Epidermal melanocyte (primary cell): ENCODE results near the gene PRKCE.

ENCODE experiments used
- DNase-seq: peaks from one replicate; pipeline ENCODE4 v3.0.0; 2011; ENCODE audit warnings: low spot score; ENCODE audit not compliant: insufficient read length

PRKCE gene

DNA sequence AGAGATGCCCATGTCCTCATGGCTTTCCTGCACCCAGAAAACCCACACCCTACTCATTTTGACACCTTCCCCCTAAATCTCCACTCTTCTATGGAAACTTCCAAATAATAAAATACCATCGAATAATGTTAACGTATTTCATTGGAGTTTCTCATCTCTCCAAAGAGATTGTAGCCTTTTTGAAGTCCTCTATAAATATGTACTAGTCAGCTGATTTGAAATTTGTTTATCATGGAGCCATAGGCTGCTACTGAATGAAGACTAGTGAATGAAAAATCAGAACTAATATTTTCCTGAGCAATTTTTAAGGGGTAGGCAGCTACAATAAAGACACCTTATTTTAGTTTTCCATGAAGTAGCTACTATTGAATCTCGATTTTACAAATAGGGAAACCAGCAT lies 419.6 kb downstream of the PRKCE start:
- no peak for DNase-seq

DNA sequence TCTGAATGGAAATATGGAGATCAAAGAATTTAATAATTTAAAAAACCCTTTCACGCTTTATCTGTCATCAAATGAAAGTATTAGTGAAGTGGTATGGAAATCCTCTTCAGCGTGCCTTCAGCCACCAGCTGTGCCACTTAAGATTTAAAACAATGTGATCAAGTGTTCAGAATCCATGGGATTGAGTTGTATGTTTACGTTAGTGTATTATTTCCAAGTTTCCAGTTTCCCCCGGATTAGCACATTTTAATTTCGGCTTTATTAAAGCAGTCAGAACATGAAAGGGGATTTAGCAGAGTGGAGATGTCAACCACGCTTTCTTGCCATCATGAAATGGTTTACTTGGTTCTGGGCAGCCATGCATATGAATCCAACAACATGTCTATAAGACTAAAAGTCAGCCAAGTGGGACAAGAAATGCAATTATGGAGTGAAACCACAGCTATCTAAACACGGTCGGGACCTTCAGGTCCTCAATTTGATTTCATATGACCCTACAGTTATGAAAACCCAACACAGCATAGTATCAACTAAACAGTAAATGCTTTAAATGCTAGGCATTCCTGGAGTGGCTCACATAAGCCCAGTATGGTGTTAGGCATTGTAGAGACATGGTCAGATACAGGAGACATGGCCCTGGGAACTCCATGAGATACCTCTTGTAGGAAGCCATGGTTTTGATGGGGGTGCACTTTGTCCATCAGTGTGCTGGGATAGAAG lies 420.8 kb downstream of the PRKCE start:
- no peak for DNase-seq

DNA sequence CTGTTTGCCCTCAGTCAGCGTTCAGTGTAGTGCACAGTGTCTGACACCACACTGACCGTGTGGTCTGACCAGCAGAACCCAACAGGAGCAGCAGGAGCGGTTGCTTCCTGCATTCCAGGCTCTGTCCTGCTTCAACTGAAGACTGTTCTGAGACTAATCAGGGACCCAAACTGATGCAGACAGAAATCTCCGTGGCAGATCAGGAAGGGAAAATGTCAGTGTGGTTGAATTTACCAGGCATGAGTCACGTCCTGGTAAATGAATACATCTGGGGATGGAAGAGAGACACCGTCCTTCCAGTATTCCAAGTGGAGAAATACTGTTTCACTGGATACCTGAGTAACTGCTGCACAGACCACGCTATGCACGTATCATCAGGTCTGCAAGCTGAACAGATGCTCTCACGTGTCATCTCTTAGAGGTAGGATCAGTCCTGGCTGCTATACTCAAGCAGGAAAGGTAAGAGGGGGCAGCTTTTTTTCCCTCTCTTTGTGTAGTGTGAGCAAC lies 422.1 kb downstream of the PRKCE start:
- DNase-seq: peak; percentile 73

DNA sequence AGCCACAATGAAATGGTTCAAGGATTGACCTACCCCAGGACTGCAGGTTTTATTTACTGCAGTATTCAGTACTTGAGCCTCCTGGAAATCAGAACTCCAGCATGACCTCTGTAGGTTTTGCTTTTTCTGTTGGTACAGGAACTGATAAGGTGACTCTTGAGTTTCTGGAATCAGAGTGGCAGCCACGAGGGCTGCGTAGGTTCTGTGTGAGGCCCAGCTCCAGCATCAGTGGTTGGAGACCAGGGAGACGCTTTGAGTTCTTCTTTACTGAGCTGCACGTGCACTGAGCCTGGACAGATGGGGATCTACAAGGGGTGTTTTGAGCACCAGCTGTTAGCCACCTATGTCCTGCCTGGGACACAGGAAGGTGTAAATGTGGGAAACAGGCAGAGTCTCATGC lies 423.0 kb downstream of the PRKCE start:
- DNase-seq: no peak

DNA sequence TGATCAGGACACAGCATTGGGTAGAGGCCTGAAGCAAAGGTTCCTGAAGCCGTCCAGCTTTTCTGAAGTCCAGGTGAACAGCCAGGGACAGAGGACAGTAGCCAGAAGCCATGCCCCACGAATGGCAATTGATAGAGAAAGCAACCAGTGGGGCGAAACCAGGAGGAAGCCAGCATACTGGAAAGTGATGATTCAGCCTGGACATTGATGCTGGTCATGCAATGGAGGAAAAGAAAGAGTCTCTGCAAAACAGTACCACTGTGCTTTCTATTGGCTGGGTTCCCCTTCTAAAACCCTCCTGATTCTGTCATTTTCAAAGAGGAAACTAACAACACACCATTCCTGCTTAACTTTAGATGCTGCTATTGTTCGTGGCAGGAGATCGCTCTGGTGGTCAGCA lies 424.4 kb downstream of the PRKCE start:
- DNase-seq: no peak

DNA sequence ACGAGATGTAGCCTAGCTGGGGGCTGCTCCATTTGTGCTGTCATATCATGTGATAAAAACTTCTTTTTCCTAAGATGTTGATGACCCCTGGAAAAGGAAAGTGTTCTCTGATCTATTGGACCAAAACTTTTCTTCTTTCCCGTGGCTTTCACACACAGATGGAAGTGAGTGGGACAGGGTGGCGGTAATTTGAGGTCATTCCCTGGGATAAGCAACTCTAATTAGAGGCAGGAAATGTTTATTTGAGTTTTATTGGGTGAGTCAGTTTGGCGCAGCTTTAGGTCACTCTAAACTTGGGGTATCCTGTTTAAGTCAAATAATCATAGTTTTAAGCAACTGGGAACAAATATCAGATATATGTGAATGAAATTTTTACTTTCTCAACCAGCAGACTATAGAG lies 424.8 kb downstream of the PRKCE start:
- DNase-seq: no peak

DNA sequence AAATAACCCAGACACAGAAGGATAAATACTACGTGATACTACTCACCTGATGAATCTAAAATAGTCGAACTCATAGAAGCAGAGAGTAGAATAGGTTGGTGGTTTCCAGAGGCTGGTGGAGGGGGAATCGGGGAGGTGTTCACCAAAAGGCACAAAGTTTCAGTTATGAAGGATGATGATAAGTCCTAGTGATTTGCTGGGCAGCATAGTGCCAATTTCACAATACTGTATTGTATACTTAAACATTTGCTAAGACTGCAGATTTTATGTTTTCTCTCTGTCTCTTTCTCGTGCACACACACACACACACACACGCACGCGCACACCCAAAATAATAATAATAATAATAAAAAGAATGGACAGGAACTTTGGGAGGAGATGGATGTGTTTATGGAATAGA lies 425.4 kb downstream of the PRKCE start:
- DNase-seq: no peak

DNA sequence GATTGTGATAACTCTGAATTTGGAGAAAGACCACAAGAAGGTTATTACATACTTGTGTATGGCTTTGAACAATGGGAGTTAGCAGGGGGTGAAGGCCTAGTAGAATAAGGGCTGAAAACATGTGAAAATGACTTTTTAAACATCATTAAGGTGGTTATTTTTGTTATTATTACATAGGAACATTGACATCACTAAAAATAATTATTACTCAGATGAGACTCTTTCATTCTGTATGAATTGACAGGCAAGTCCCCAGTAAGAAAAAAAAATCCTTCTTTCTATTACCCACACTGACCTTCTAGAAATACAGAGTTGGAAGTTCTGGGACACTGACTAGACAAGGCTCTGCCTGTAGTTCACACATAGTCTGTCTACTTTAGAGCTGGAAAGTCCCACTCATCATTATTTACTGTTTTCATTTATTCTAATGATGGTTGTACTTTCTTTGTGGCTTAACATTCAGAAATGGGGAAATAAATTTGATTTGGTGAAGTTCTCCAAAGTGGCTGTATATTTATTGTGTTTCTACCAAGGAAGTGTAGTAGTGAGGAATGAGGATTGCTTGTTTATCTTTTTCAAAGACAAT lies 426.1 kb downstream of the PRKCE start:
- no peak for DNase-seq

DNA sequence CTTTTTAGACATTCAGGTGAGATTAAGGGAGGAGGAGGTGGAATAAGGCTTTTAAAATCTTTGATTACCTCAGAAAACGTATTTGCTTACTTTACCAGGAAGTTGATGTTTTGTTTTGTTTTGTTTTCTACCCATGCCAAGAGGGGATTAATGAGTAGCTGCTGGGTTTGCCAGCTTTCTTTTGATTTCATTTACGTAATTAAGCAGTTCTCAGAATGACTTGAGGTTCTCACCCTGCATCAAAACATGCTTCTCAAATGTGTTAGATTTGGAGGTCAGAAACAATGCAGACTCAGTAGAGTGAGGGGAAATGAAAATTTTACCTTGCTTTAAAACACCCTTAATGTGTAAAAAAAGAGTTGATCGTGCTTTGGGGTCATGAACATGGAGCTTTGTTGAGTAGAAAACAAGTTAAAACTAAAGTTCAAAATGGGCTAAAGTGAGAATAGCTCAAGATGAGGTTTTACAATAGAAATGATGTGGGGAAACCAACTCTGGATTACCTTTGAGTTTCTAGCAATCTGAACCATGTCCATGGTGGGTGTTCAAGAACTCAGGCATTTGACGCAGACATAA lies 428.6 kb downstream of the PRKCE start:
- no peak for DNase-seq

DNA sequence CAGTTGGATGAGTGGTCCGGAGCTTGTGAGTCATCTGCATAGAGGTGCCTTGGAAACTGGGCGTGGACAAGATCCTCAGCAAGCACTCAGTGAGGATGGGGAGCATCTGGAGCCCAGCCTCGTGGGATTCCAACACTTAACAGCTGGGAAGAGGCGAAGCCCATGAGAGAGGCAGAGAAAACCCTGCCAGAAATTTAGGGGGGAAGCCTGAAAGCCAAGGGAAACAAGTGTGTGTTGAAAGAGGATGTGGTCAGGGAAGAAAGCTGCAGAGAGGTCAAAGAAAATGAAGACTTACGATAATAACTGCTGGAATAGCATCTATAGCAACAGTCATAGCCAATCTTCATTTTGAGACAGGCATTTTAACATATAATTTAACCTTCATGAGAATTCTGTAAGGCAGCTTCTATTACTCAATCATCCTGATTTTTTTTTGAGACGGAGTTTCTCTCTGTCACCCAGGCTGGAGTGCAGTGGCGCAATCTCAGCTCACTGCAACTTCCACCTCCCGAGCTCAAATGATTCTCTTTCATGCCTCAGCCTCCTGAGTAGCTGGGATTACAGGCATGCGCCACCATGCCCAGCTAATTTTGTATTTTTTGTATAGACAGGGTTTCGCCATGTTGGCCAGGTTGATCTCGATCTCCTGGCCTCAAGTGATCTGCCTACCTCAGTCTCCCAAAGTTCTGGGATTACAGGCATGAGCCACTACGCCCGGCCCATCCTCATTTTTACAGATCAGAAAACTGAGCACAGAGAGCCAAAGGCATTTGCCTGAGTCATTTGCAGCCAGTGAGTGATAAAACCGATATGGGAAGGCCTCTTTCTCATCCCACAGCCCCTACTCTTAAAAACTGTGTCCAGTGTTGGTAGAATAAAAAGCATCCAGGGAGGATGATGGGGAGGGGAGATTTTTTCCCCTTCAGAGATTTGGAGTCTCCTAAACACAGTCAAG lies 431.3 kb downstream of the PRKCE start:
- peak; percentile 41 for DNase-seq

DNA sequence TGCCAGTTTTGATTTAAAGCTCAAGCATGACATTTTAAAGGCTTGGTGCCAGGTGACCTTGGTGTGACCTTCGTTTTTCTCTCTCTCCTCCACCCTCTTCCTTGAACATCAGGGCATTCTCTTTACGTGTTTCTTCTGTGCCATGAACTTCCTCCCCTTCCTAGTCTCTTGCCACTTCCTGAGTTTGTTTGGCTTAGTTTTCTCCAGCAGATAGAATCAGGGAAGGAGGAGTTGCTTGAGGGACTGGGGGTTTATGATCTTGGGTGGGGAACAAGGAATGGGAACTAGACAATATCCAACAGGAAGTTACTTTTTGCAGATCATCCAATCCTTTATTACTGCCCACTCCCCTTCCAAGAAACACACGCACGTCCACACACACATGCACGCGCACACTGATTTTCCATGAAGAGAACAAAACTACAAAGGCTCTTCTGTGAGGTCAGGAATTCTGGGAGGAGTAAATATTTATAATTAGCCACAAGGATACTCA lies 435.1 kb downstream of the PRKCE start:
- peak; percentile 54 for DNase-seq

DNA sequence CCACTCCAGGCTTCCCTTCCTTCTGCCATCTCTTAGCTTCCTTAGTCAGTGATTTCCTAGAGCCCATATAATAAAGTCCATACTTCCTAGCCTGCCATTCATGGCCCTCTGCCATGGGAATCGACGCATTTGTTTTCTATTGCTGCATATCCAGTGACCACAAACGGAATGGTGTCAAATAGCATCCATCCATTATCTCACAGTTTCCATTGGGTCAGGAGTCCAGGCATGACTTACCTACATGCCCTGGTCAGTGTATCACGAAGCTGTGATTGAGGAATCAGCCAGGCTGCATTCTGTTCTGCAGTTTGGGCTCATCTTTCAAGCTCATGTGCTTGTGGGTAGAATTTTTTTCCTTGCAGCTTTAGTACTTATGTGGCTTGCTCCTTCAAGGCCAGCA lies 436.0 kb downstream of the PRKCE start:
- no peak for DNase-seq

DNA sequence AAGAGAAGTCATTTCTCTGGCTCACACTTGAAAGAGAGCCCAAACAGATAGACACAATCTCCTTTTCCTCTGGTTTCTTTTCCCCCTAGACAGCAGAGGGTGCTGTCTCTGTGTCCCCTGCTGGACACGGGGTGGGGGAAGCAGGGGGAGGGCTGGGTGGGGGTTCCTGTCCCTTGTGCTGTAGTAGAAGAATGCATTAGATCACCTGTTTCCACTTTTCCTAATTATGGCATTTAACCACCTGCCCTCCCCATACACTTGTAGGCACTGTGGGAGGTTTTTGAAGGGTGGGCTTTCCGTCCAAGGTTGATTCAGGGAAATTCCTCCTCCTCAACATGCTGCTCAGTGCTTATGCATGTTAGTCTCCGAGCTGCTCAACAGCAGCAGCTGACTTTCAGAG lies 439.5 kb downstream of the PRKCE start:
- no peak for DNase-seq

DNA sequence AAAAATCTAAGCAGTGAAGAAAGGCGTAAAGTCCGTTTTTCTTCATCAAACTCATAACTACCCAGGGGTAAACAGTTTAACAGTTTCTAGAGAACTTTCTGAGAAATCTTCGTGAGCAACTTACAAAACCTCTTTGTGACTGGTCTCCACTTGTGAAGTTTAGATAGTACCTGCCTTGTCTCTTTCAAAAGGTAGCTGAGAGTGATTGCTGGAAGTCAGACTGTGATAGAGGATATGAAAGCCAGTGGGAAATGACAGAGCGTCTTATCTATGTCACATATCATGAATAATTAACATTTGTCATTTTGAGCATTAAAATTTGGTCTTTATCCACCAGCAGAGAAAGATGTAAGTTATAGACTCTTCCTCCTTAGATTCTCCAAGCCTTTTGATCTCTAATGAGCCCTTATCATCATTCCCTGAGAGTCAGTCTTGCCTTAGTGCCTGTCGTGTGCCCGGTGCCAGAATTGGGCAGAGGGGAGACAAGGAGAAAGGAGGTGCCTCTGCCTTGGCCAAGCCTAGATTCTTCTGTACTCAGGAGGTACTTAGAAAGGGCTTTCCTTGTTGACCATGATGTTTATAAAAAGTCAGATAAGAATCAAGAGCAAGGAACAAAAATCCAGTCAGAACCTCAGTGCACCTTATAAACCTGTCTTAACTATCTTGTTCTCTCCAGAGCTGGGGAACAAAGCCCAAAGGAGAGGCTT lies 440.6 kb downstream of the PRKCE start:
- DNase-seq: no peak

DNA sequence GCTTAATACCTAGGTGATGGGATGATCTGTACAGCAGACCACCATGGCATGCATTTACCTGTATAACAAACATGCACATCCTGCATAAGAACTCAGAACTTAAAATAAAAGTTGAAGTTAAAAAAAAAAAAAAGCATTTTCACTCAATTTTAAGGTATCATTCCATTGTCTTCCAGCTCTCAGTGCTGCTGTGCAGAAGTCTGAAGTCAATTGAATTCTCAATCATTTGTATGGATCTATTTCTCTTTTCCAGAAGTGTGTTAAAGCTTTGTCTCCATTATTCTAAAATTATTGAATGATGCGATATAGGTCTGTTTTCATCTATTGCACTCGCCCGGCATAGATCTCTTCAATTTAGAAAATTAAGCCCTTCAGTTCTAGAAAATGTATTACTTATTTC lies 443.2 kb downstream of the PRKCE start:
- no peak for DNase-seq

DNA sequence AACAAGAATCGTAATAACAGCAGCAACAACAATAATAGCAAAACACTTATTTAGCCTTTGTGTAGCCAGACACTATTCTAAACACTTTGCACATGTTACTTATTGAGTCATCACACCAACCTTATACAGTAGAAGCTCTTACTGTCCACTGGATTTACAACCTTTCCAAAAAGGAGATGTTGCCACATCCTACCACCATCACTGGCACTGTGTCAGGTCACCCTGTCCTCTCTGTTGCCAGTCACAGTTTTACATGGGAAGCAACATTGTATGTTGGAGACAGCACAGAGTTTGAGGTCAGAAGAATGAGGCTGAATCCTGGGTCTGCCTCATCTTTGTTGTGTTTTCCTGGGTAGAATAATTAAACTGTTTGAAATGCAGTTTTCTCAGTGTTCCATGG lies 444.4 kb downstream of the PRKCE start:
- DNase-seq: no peak

DNA sequence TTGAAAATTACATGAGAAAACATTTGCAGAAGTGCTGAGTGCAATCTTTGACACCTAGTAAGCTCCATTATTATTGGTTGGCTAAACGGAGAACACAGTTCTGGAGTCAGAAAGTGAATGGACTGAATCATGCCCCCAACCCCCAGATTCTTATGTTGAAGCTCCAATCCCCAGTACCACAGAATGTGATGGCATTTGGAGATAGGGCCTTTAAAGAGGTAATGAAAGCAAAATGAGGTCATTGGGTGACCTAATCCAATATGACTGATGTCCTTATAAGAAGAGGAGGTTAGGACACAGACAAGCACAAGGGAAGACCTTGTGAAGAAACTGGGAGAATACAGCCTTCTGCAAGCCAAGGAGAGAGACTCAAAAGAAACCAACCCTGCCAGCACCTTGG lies 444.8 kb downstream of the PRKCE start:
- no peak for DNase-seq

DNA sequence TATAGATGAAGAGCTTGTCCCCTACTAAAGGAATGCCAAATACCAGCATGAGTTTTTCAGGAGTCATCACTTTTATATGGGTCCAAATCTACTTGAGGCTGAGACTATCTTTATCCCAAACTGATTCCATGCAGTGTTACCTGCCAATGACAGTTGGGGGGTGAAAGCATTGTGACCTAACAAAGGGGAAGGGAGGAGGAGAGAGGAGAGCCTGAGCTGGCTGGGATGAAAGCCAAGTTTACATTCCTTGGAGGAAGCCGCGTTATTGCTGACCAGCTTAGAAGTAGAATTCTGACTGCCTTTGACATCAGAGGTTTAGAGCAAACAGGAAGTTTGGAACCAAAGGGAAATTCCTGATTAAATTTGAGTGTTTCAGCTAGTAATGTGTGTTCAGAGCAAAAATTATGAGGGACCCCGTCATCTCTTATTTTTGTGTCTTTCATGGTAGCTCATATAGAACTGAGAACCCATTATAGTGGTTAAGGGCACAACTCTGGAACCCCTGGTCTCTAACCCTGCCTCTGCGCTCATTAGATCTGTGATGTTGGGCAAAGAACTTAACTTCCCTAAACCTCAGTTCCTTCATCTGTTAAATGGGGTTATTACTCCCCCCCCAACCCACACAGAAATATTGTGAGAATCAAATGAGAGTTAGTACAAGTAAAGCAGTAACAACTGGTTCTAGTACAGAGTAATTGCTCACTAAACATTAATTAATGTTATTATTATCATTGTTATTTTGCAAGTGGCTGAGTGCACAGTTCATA lies 446.4 kb downstream of the PRKCE start:
- DNase-seq: peak; percentile 65

DNA sequence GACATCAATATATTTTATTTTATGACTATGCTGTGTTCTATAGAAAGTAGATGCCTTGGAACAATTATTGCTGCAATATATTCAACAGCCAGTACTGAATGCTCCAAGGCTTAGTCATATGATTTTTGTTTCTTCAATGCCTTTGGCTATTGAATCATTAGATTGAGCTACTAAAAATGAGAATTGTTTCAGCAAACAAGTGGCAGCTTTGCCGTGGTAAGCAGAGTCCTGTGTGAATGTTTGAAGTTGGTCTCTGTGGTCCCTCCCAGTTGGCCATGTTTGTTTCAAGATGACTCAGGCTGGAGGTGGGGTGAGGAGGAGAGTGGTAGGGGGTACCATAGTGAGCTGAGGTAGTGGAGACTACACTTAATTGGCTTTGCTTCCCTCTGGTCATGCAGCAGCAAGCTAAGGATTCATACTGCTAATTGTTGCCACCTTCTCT lies 447.2 kb downstream of the PRKCE start:
- DNase-seq: no peak

DNA sequence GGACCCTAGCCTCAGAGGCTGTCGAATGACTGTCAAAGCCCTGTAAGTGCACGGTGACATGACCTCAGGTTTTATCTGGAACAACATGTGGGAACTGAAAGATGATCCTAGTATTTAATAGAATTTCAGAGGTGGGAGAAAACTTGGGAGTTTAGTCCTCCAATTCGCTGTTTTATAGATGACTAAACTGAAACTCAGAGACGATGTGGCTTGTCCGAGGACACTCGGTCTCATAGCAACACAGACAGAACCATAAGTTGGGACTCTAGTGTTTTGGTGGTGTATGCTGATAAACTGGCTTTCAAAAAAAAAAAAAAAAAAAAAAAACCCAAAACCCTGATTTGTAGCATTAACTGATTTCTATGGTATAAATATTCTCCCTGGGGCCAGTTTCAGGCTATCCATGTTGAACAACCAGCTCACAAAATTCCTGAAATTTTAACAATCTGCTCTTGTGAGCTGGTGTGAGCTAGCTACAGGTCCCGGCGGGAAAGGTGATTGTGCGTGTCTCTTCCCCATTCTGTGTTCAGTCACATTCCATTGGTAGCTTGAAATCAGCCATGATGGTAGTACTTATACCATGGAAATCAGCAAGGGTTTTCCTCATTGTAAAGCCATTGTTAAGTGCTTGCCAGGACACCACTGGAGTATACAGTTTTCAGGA lies 450.2 kb downstream of the PRKCE start:
- DNase-seq: no peak
